HCT116 (cell line): ENCODE results near the gene KRT79.

Experiments
- ATF3 ChIP-seq: IDR thresholded peaks from 2 replicates; pipeline ENCODE4 v1.6.1; 2012
- EZH2 ChIP-seq: fragments of 200-600 bp; sonication (generic); IDR thresholded peaks from 2 replicates; pipeline ENCODE4 v1.6.1; 2017; ENCODE audit warnings: antibody characterized with exemption, mixed run types
- POLR2AphosphoS5 ChIP-seq: IDR thresholded peaks from 2 replicates; pipeline ENCODE4 v1.6.1; 2011; ENCODE audit warnings: mild to moderate bottlenecking, low read depth, low read length, moderate library complexity
- SRF ChIP-seq: IDR thresholded peaks from 2 replicates; pipeline ENCODE4 v1.6.1; 2012; ENCODE audit warnings: low read depth
- TF ChIP-seq, protein P1 (sequence below), 3 experiments: fragments of 200-600 bp in 1 of 3; sonication (generic) in 1 of 3; IDR thresholded peaks in 2 of 3; conservative IDR thresholded peaks in 1 of 3; 2 replicates each; pipeline ENCODE4 v1.5.1; 2012 to 2017; ENCODE audit warnings: low read depth in 2 of 3, low read length in 2 of 3, antibody characterized with exemption in 1 of 3, borderline replicate concordance in 1 of 3, control low read depth in 1 of 3, mild to moderate bottlenecking in 1 of 3, mixed read lengths in 1 of 3, mixed run types in 1 of 3, moderate library complexity in 1 of 3; ENCODE audit not compliant: insufficient read depth in 1 of 3

GRCh38 chr12:52872644-52873389 lies 38.7 kb upstream of the KRT79 start:
- TF ChIP-seq EZH2 = no peak
- TF ChIP-seq, protein P1, sequence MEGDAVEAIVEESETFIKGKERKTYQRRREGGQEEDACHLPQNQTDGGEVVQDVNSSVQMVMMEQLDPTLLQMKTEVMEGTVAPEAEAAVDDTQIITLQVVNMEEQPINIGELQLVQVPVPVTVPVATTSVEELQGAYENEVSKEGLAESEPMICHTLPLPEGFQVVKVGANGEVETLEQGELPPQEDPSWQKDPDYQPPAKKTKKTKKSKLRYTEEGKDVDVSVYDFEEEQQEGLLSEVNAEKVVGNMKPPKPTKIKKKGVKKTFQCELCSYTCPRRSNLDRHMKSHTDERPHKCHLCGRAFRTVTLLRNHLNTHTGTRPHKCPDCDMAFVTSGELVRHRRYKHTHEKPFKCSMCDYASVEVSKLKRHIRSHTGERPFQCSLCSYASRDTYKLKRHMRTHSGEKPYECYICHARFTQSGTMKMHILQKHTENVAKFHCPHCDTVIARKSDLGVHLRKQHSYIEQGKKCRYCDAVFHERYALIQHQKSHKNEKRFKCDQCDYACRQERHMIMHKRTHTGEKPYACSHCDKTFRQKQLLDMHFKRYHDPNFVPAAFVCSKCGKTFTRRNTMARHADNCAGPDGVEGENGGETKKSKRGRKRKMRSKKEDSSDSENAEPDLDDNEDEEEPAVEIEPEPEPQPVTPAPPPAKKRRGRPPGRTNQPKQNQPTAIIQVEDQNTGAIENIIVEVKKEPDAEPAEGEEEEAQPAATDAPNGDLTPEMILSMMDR (IDR thresholded peaks at IDR 0.05 in 2 of 3, conservative IDR thresholded peaks at IDR 0.05 in 1 of 3; ENCODE audit: borderline replicate concordance in 1 of 3, insufficient read depth in 1 of 3, low read depth in 2 of 3, low read length in 2 of 3) = no peak
- no peak for TF ChIP-seq ATF3
- TF ChIP-seq SRF = no peak
- no peak for TF ChIP-seq POLR2AphosphoS5
